H9 (cell line): ENCODE measurements around the gene DHX40. TPM values are rescaled to one million over a fixed set of nuclear protein-coding genes. Genes with fewer than 3 reads are reported as not detected.
"Not testable (repeated sequence)": the region's sequence is repeated elsewhere in the genome, so short reads cannot be mapped to it uniquely, and the experiment has no call there.

Experiments used
- DNase-seq: peaks from one replicate; pipeline ENCODE4 v3.0.0-alpha.2; 2017
- H2AFZ ChIP-seq: one replicate; pipeline ENCODE4 v1.6.1; 2013; ENCODE audit warnings: mild to moderate bottlenecking, low read length, control low read depth, moderate library complexity
- H2AK5ac ChIP-seq: 2 replicates; pipeline ENCODE4 v1.6.1; 2013; ENCODE audit warnings: low read length, control low read depth, mixed read lengths; ENCODE audit not compliant: insufficient read length
- H2BK120ac ChIP-seq: one replicate; pipeline ENCODE4 v1.6.1; 2013; ENCODE audit warnings: low read depth, mild to moderate bottlenecking, low read length, control low read depth, inconsistent platforms; ENCODE audit not compliant: poor library complexity, severe bottlenecking
- H2BK12ac ChIP-seq: 2 replicates; pipeline ENCODE4 v1.6.1; 2013; ENCODE audit warnings: low read length, control low read depth, mixed read lengths, low read depth; ENCODE audit not compliant: insufficient read length
- H2BK15ac ChIP-seq: 2 replicates; pipeline ENCODE4 v1.6.1; 2013; ENCODE audit warnings: low read depth, low read length, control low read depth
- H2BK20ac ChIP-seq: one replicate; pipeline ENCODE4 v1.6.1; 2013; ENCODE audit warnings: low read depth, mild to moderate bottlenecking, low read length, control low read depth, inconsistent platforms; ENCODE audit not compliant: poor library complexity, severe bottlenecking
- H2BK5ac ChIP-seq: 2 replicates; pipeline ENCODE4 v1.6.1; 2013; ENCODE audit warnings: low read length, control low read depth, mixed read lengths; ENCODE audit not compliant: insufficient read length
- H3K14ac ChIP-seq: 2 replicates; pipeline ENCODE4 v1.6.1; 2013; ENCODE audit warnings: low read length, control low read depth; ENCODE audit not compliant: insufficient read depth
- H3K18ac ChIP-seq: 2 replicates; pipeline ENCODE4 v1.6.1; 2013; ENCODE audit warnings: low read depth, mild to moderate bottlenecking, mixed read lengths, low read length, control low read depth; ENCODE audit not compliant: insufficient read length
- H3K23ac ChIP-seq: 2 replicates; pipeline ENCODE4 v1.6.1; 2013; ENCODE audit warnings: low read length, control low read depth, mixed read lengths, low read depth; ENCODE audit not compliant: insufficient read length
- H3K23me2 ChIP-seq: 2 replicates; pipeline ENCODE4 v1.6.1; 2013; ENCODE audit warnings: low read depth, mild to moderate bottlenecking, mixed read lengths, low read length, control low read depth; ENCODE audit not compliant: insufficient read length, poor library complexity, severe bottlenecking
- H3K27ac ChIP-seq: 2 replicates; pipeline ENCODE4 v1.5.1; 2013; ENCODE audit warnings: low read length, control low read depth, mixed read lengths, low read depth; ENCODE audit not compliant: insufficient read length
- H3K27me3 ChIP-seq: 2 replicates; pipeline ENCODE4 v1.6.1; 2013; ENCODE audit warnings: low read length, control low read depth, inconsistent platforms; ENCODE audit not compliant: insufficient read depth
- H3K4ac ChIP-seq: 2 replicates; pipeline ENCODE4 v1.6.1; 2013; ENCODE audit warnings: low read depth, mild to moderate bottlenecking, control low read depth, inconsistent platforms, low read length, moderate library complexity
- H3K4me1 ChIP-seq: 2 replicates; pipeline ENCODE4 v1.6.1; 2013; ENCODE audit warnings: low read length, control low read depth, inconsistent platforms; ENCODE audit not compliant: insufficient read depth
- H3K4me2 ChIP-seq: 2 replicates; pipeline ENCODE4 v1.6.1; 2013; ENCODE audit warnings: low read length, control low read depth, mixed read lengths; ENCODE audit not compliant: insufficient read length, insufficient read depth
- H3K56ac ChIP-seq: 2 replicates; pipeline ENCODE4 v1.6.1; 2013; ENCODE audit warnings: low read depth, mild to moderate bottlenecking, mixed read lengths, low read length, control low read depth; ENCODE audit not compliant: insufficient read length
- H3K79me1 ChIP-seq: 2 replicates; pipeline ENCODE4 v1.6.1; 2013; ENCODE audit warnings: low read depth, mild to moderate bottlenecking, moderate library complexity, low read length, control low read depth, inconsistent platforms; ENCODE audit not compliant: insufficient read depth, poor library complexity, severe bottlenecking
- H3K79me2 ChIP-seq: 2 replicates; pipeline ENCODE4 v1.6.1; 2013; ENCODE audit warnings: low read length, control low read depth, inconsistent platforms; ENCODE audit not compliant: insufficient read depth
- H3K9ac ChIP-seq: 2 replicates; pipeline ENCODE4 v1.6.1; 2013; ENCODE audit warnings: low read length, control low read depth, mixed read lengths; ENCODE audit not compliant: insufficient read length; ENCODE audit errors: extremely low read depth
- H3K9me3 ChIP-seq: one replicate; pipeline ENCODE4 v1.6.1; 2013; ENCODE audit warnings: low read depth, low read length, inconsistent platforms; ENCODE audit not compliant: control insufficient read depth
- H3T11ph ChIP-seq: one replicate; pipeline ENCODE4 v1.6.1; 2013; ENCODE audit warnings: mild to moderate bottlenecking, low read length, control low read depth, inconsistent platforms
- H4K20me1 ChIP-seq: one replicate; pipeline ENCODE4 v1.6.1; 2013; ENCODE audit not compliant: control insufficient read depth, insufficient read length, insufficient read depth
- H4K5ac ChIP-seq: 2 replicates; pipeline ENCODE4 v1.6.1; 2013; ENCODE audit warnings: low read depth, mild to moderate bottlenecking, mixed read lengths, low read length, control low read depth; ENCODE audit not compliant: insufficient read length
- H4K8ac ChIP-seq: replicated peaks from 2 replicates; pipeline ENCODE4 v1.6.1; 2013; ENCODE audit warnings: low read length, control low read depth, mixed read lengths, low read depth; ENCODE audit not compliant: insufficient read length
- H4K91ac ChIP-seq: 2 replicates; pipeline ENCODE4 v1.6.1; 2013; ENCODE audit warnings: low read depth, mild to moderate bottlenecking, moderate library complexity, mixed read lengths, low read length, control low read depth; ENCODE audit not compliant: insufficient read length
- H3K27ac Mint-ChIP-seq, 3 experiments: 2 replicates in 2 of 3; 3 replicates in 1 of 3; pipeline ENCODE4 v1.8.0; 2020 to 2021; ENCODE audit warnings: mixed read lengths in 3 of 3, mild to moderate bottlenecking in 1 of 3, moderate library complexity in 1 of 3
- H3K27me3 Mint-ChIP-seq: 2 replicates; pipeline ENCODE4 v1.8.0; 2021; ENCODE audit warnings: low read depth, mild to moderate bottlenecking, moderate library complexity, mixed read lengths
- H3K36me3 Mint-ChIP-seq, 3 experiments: 2 replicates in 2 of 3; 3 replicates in 1 of 3; pipeline ENCODE4 v1.8.0; 2020 to 2021; ENCODE audit warnings: low read depth in 3 of 3, mixed read lengths in 3 of 3; ENCODE audit not compliant: insufficient read depth in 1 of 3
- H3K4me1 Mint-ChIP-seq, 2 experiments: 2 replicates each; pipeline ENCODE4 v1.8.0; 2020; ENCODE audit warnings: mixed read lengths in 2 of 2
- H3K4me3 Mint-ChIP-seq, 2 experiments: 2 replicates in 1 of 2; 3 replicates in 1 of 2; pipeline ENCODE4 v1.8.0; 2020 to 2021; ENCODE audit warnings: mild to moderate bottlenecking in 2 of 2, mixed read lengths in 2 of 2, moderate library complexity in 1 of 2
- H3K9me3 Mint-ChIP-seq, 2 experiments: 2 replicates in 1 of 2; 3 replicates in 1 of 2; pipeline ENCODE4 v1.8.0; 2020; ENCODE audit warnings: mild to moderate bottlenecking in 2 of 2, mixed read lengths in 2 of 2, moderate library complexity in 1 of 2
- WGBS: extraction: QIAGEN DNeasy Blood & Tissue Kit; methylation state at CpG from one replicate; pipeline ENCODE4 v1.1.7; 2013; ENCODE audit warnings: missing lambda C conversion rate, low lambda C conversion rate, mixed read lengths; ENCODE audit not compliant: insufficient read length; ENCODE audit errors: extremely low coverage; 5-methylcytosine and 5-hydroxymethylcytosine counted together
- total RNA-seq: library from RNA; stranded (reverse); gene quantifications from 2 replicates; pipeline ENCODE4 v1.2.1, GENCODE V29; 2021
- TF ChIP-seq, protein P1 (sequence below): fragments of 200-600 bp; sonication (generic); conservative IDR thresholded peaks from 3 replicates; pipeline ENCODE4 v1.8.0; 2021; ENCODE audit warnings: antibody characterized with exemption, mild to moderate bottlenecking

DHX40 gene
- total RNA-seq, 1 experiment from 2014 or later, result 28.8 TPM

DNA sequence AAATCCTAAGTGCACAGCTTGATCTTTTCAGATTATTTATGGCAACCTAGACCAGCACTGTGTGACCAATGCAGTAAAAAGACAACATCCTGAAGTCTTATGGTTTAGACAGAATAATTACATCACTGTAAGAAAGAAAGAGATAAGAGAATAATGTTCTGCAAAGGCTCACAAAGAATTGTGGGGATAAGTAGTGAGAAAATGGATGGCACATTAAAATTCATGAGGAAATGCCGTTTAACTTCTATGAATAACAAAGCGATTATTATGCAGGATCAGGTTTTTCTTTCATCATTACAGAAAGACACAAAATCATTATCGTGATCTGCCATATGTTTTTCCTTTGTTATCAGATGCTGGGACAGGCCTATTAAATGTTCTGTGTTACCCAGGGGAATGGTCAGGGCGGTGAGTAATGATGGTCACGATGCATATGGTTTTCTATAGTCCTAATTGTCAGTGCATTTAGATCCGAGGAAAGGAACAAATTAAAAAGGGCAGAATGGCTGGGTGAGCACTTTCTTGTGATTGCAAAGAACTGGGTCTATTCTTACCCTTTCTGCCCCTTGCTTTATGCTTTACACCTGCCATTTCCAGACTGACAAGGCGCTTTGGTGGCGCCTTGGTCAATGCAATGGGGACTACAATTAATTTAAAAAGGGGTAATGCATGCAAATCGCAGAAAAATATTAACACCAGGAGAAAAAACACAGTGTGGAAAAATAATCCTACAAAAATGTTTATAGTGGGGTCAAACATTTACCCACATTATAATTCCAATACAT, 18.1 kb upstream of the DHX40 start:
- Mint-ChIP-seq H3K27ac (no peak overlapping the region), H3K9me3 (no peaks in the 10 kb centered on the region), H3K36me3 (no peaks in the 10 kb centered on the region), H3K4me1 (peaks cover 9% of the 10 kb centered on the region in 2 experiments), H3K27me3 (no peaks in the 10 kb centered on the region), H3K4me3 (no peak overlapping the region)
- Histone ChIP-seq H3K14ac (no peak overlapping the region), H3K9me3 (no peaks in the 10 kb centered on the region), H3K56ac (no peak overlapping the region), H2BK5ac (no peak overlapping the region), H3K23ac (no peak overlapping the region), H3K4me2 (no peak overlapping the region), H2AFZ (no peak overlapping the region), H3K23me2 (no peaks in the 10 kb centered on the region), H3K79me1 (no peaks in the 10 kb centered on the region), H4K5ac (no peak overlapping the region), H2BK12ac (no peak overlapping the region), H4K8ac (no peak overlapping the region), H3K4ac (no peak overlapping the region), H2BK15ac (no peak overlapping the region), H3K18ac (no peak overlapping the region), H3K79me2 (no peaks in the 10 kb centered on the region), H2BK120ac (no peak overlapping the region), H3K4me1 (no peaks in the 10 kb centered on the region), H4K20me1 (no peaks in the 10 kb centered on the region), H3K27me3 (no peaks in the 10 kb centered on the region), H3K9ac (no peak overlapping the region), H2BK20ac (no peak overlapping the region), H3K27ac (no peak overlapping the region), H3T11ph (no peak overlapping the region), H2AK5ac (no peak overlapping the region), H4K91ac (no peak overlapping the region)
- no CpG with 5 or more reads among the region's 9 CpGs for WGBS
- DNase-seq, result no peak
- TF ChIP-seq, protein P1, sequence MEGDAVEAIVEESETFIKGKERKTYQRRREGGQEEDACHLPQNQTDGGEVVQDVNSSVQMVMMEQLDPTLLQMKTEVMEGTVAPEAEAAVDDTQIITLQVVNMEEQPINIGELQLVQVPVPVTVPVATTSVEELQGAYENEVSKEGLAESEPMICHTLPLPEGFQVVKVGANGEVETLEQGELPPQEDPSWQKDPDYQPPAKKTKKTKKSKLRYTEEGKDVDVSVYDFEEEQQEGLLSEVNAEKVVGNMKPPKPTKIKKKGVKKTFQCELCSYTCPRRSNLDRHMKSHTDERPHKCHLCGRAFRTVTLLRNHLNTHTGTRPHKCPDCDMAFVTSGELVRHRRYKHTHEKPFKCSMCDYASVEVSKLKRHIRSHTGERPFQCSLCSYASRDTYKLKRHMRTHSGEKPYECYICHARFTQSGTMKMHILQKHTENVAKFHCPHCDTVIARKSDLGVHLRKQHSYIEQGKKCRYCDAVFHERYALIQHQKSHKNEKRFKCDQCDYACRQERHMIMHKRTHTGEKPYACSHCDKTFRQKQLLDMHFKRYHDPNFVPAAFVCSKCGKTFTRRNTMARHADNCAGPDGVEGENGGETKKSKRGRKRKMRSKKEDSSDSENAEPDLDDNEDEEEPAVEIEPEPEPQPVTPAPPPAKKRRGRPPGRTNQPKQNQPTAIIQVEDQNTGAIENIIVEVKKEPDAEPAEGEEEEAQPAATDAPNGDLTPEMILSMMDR, result no peak

- not testable (repeated sequence) for H2BK12ac ChIP-seq, H3K79me1 ChIP-seq, H3K9me3 ChIP-seq, H3K9ac ChIP-seq, H2AK5ac ChIP-seq, H3K4me2 ChIP-seq, H3K14ac ChIP-seq, H3K4me1 Mint-ChIP-seq, H3K56ac ChIP-seq, H4K20me1 ChIP-seq, H3K36me3 Mint-ChIP-seq, H3K23ac ChIP-seq, H3K18ac ChIP-seq, H3K27me3 Mint-ChIP-seq, DNase-seq, H3K4me3 Mint-ChIP-seq, H3K27ac Mint-ChIP-seq, H2BK120ac ChIP-seq, H3K27ac ChIP-seq, H3K23me2 ChIP-seq, H4K8ac ChIP-seq, H4K5ac ChIP-seq, H2BK20ac ChIP-seq, H3K79me2 ChIP-seq, H2AFZ ChIP-seq, H2BK5ac ChIP-seq, H4K91ac ChIP-seq, H2BK15ac ChIP-seq, H3K27me3 ChIP-seq, H3K4me1 ChIP-seq, H3K4ac ChIP-seq, H3K9me3 Mint-ChIP-seq, H3T11ph ChIP-seq
- WGBS, result no CpG with 5 or more reads among the region's 10 CpGs
Measured at GRCh38 chr17:59548985-59549384, 16.4 kb upstream of the DHX40 start.
